ENCODE measurements around the gene MAVS. TPM values are rescaled to one million over a fixed set of nuclear protein-coding genes. Genes with fewer than 3 reads are reported as not detected.

The MAVS gene
- total and polyA plus RNA-seq, 8 donors = 25.4 to 38.7 (median 32.1) TPM

- Histone ChIP-seq H3K36me3 (peaks cover 0 to 24% of the 10 kb centered on the region in 2 donors), H3K4me3 (peak overlapping the region; percentile 55 to 61), H3K9me3 (no peaks in the 10 kb centered on the region), H3K27me3 (no peaks in the 10 kb centered on the region), H3K27ac (peak overlapping the region; percentile 97 to 100), H3K4me1 (peaks cover 14 to 43% of the 10 kb centered on the region in 2 donors)
- DNase-seq (no peak), ATAC-seq (no peak)
- intact Hi-C loops (cut with DNase I) = loop anchor here in 1 of 2 donors (5.0 kb wide), 1 partner anchor 37 kb away; the partner anchor contains the start of gene SPEF1
- TF ChIP-seq CTCF (IDR thresholded peaks at IDR 0.05) = no peak
Measured at GRCh38 chr20:3819411-3820047, 27.1 kb upstream of the MAVS start.

- TF ChIP-seq CTCF (IDR thresholded peaks at IDR 0.05) = peak; percentile 97 to 100
- H3K9me3 ChIP-seq = no peaks in the 10 kb centered on the region
- intact Hi-C loops (cut with DNase I) = no loop called here
- H3K36me3 ChIP-seq = peaks cover 0 to 32% of the 10 kb centered on the region in 2 donors
- peak; percentile 97 to 99 (median 98) for DNase-seq
- ATAC-seq = peak; percentile 92
- H3K27me3 ChIP-seq = no peaks in the 10 kb centered on the region
- H3K27ac ChIP-seq = peak within 1 kb of the TSS; percentile 97 to 100
- H3K4me1 ChIP-seq = peaks cover 14 to 36% of the 10 kb centered on the region in 2 donors
- H3K4me3 ChIP-seq = peak within 1 kb of the TSS; percentile 55 to 61
Measured at GRCh38 chr20:3820048-3820900, 26.4 kb upstream of the MAVS start, which contains the start of gene AP5S1. Gene AP5S1 (plus strand): TSS chr20:3820547. CDS start chr20:3822118, 1,571 bp downstream.

GRCh38 chr20:3820901-3821727 lies 25.5 kb upstream of the MAVS start:
- Histone ChIP-seq H3K4me3 (peak overlapping the region; percentile 55 to 61), H3K4me1 (peaks cover 14 to 32% of the 10 kb centered on the region in 2 donors), H3K36me3 (peaks cover 0 to 38% of the 10 kb centered on the region in 2 donors), H3K27ac (peak overlapping the region; percentile 97 to 100), H3K27me3 (no peaks in the 10 kb centered on the region), H3K9me3 (no peaks in the 10 kb centered on the region)
- intact Hi-C loops (cut with DNase I) = no loop called here
- ATAC-seq (no peak), DNase-seq (no peak)
- no peak for TF ChIP-seq CTCF (IDR thresholded peaks at IDR 0.05)

GRCh38 chr20:3821996-3822395 lies 24.6 kb upstream of the MAVS start:
- Histone ChIP-seq H3K4me3 (no peak overlapping the region), H3K4me1 (peaks cover 14 to 31% of the 10 kb centered on the region in 2 donors), H3K9me3 (no peaks in the 10 kb centered on the region), H3K36me3 (peaks cover 0 to 42% of the 10 kb centered on the region in 2 donors), H3K27ac (no peak overlapping the region), H3K27me3 (no peaks in the 10 kb centered on the region)
- intact Hi-C loops (cut with DNase I) = no loop called here
- TF ChIP-seq CTCF (IDR thresholded peaks at IDR 0.05) = no peak
- DNase-seq (no peak), ATAC-seq (no peak)

Measured in left lung (tissue), 10 donors.